Esophagus squamous epithelium (tissue), 4 donors: ENCODE results near the gene TEKTIP1.

Experiments used
- CTCF ChIP-seq, 6 experiments: fragments of 450-650 bp in 4 of 6; fragments of 200-600 bp in 2 of 6; sonication (generic) in 2 of 6; IDR thresholded peaks; one replicate each; pipeline ENCODE4 v1.5.1; 2016 to 2019; ENCODE audit warnings: antibody characterized with exemption in 6 of 6, mild to moderate bottlenecking in 4 of 6, moderate library complexity in 4 of 6
- POLR2A ChIP-seq, 4 donors: fragments of 450-650 bp; IDR thresholded peaks; one replicate each; pipeline ENCODE4 v1.6.1; 2017; ENCODE audit warnings: antibody characterized with exemption in 4 of 4, mild to moderate bottlenecking in 4 of 4, moderate library complexity in 3 of 4

- TF ChIP-seq CTCF (IDR thresholded peaks at IDR 0.05), result no peak
- no peak for TF ChIP-seq POLR2A (IDR thresholded peaks at IDR 0.05)
These were observed 12.3 kb upstream of the TEKTIP1 start for GRCh38 chr19:3526507-3527237.
